HTR-8/SVneo (cell line): ENCODE data around the gene TREX2.
A peak's percentile ranks its signal among the peaks of the same experiment; 100 is the strongest.

Source experiments
- DNase-seq: peaks from one replicate; pipeline ENCODE4 v3.0.0; 2011; ENCODE audit warnings: low spot score, mixed read lengths; ENCODE audit not compliant: insufficient read length
- FAIRE-seq: peaks from 2 replicates; lab custom pipeline; 2011; peaks lifted over from hg19 to GRCh38; lab: Jason Lieb, UNC

Gene TREX2

GRCh38 chrX:153440556-153441135 is 5.2 kb downstream of the TREX2 start:
- no peak for FAIRE-seq

DNA sequence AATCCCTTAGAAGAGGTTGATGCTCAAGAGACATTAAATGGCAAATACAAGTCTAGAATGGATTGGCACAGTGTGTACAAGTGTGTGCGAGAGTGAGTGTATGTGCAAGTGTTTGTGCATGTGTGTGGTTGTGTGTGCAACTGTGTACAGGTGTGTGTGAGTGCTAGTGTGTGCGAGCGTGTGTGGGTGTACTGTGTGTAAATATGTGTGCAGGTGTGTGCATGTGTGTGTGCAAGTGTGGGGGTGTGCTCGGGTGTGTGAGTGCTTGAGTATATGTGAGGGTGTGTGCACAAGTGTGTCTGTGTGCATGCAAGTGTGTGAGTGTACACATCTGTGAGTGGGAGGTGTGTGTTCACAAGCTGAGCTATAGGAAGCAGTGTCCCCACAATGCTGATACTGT is 5.9 kb downstream of the TREX2 start:
- FAIRE-seq (no peak), DNase-seq (no peak)

More at GRCh38 chrX:153440556-153441135, 5.2 kb downstream of the TREX2 start:
- DNase-seq = no peak

GRCh38 chrX:153438532-153438931 is 7.3 kb downstream of the TREX2 start:
- FAIRE-seq = no peak

DNA sequence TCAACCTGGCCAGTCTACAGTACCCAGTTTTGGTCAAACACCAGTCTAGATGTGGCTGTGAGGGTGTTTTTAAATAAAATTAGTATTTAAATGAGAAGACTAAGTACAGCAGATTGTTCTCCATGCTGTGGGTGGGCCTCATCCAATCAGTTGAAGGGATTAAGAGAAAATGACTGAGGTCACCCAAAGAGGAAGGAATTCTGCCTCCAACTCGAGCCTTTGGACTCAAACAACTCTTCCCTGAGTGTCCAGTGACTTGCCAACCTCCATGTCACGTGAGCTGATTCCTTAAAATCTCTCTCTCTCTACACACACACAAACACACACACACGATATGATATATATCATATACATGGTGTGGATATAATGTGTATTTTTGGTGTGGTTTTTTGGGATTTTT is 10.0 kb downstream of the TREX2 start:
- no peak for FAIRE-seq
- DNase-seq = no peak

More at GRCh38 chrX:153438532-153438931, 7.3 kb downstream of the TREX2 start:
- DNase-seq = peak; percentile 10

DNA sequence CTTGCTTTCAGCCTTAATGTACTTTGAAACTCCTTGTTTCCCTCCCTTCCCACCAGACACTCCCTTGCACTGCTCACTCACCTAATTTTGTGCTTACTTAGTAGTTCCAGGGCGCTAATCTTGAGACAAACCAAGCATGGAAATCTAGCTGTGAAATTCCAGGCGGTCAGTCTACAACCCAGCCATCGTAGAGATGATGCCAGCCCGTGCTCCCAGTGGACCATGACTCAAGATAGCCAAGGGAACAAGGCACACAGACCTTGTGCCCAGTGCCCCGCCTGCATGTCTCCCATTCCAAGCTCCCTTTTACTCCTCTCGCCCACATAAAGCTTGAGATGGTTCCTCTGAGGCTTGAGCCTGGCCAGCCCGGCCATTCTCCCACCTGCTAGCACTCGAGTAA is 11.1 kb downstream of the TREX2 start:
- FAIRE-seq = no peak
- no peak for DNase-seq

DNA sequence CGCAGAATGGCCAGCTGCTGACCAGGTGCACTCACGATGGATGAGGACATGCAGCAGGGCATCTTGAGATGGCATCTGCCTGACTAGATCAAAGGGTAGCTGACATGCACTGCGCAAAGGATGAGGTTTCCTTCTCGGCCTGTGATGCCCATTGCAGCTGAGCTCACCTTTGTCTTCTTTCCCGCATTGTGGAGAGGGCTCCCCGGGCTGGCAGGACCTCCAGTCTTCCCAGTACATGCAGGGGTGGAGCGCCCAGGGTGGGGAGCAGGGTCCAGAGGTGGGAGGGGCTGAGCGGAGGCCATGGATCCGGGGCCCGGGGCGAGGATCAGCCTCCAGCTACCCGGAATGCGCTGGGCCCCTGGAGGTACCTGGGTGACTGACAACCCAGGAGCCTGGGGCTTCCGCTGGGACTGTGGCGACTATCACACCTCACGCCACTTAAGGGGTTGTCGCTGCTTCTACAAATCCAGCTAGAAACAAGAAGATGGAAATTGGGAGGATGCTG is 12.0 kb downstream of the TREX2 start:
- no peak for DNase-seq
- no peak for FAIRE-seq

- FAIRE-seq = no peak
These were observed 12.6 kb downstream of the TREX2 start for GRCh38 chrX:153433161-153433680.

GRCh38 chrX:153430796-153431195 is 15.1 kb downstream of the TREX2 start:
- FAIRE-seq = no peak
- DNase-seq = no peak

More at GRCh38 chrX:153433161-153433680, 12.6 kb downstream of the TREX2 start:
- no peak for DNase-seq

DNA sequence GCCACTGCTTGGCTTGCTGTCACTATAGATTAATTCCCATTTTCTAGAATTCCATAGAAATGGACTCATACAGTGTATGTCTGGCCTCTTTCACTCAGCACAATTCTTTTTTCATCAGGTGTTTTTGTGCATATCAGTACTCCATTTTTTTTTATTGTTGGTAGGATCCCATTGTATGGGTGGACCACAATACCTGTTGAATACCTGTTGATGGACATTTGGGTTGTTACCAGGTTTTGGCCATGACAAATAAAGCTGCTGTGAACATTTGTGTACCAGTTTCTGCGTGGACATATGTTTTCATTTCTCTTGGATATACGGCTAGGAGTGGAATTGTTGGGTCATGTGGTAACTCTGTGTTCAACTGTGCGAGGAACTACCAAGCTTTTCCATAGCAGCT is 19.7 kb downstream of the TREX2 start:
- no peak for FAIRE-seq
- DNase-seq = no peak

DNA sequence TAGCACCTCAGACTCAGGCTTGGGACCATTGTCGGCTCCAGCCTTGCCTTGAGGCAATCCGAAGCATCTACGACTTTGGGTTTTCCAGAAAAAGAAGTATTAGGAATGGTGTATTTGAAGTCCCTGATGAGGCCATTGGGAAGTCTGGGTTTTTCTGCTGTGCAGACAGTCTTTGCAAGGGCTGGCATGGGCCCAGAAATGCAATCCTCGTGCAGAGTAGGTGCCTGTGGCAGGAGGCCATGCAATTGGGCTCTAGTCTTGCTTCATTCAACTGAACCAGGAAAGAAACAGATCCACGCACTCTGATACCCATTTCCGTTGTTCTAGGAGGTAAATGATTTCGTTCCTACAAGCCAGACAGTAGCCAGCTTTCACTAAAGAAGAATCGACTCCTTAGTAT is 22.2 kb downstream of the TREX2 start:
- FAIRE-seq (no peak), DNase-seq (no peak)

DNA sequence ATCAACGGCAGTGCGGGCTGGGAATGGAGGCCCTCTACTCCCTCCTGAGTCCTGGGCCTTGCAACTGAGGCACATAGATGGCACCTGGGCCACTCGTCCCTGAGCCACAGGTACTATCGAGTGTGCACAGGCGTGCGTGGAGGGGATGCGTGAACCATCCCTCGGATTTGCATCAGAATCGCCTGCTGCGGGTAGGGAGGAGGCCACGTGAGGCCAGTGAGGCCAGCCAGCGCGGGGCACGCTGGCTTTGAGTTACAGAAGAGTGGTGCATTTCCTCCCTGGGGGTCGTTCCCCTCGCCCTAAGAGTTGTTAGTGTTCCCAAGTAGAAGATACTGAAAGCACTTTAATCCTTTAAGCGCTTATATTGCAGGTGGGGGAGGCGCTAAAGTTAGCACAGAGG is 24.0 kb downstream of the TREX2 start:
- DNase-seq (no peak), FAIRE-seq (no peak)

- DNase-seq (no peak), FAIRE-seq (no peak)
These were observed 24.8 kb downstream of the TREX2 start for GRCh38 chrX:153420851-153421599.

- no peak for DNase-seq
- FAIRE-seq = no peak
These were observed 28.2 kb downstream of the TREX2 start for GRCh38 chrX:153417637-153418036.

DNA sequence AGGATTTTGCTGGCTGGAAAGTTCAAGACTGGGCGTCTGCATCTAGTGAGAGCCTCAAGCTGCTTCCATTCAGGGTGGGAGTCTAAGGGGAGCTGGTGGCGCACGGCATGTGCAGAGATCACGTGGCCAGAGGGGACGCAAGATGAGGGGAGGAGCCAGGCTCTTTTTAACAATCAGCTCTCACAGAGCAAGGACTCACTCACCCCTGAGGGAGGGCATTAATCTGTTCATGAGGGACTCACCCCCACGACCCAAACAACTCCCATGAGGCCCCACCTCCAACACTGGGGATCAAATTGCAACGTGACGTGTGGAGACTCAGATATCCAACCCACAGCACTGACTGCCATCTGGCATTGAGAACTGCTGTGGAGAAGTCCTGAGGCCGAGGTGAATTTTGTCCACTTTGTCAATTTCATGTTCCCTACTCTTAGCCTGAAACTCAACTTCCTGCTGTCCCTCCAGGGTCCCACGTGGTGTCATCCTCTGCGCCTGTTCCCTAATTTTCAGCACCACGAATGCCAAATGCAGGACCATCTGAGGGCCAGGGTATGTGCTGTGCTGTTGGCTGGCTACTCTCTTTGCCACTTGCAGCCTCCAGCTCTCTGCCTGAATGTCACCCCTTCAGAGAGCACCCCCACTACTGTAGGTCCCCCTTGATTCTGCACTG is 28.9 kb downstream of the TREX2 start:
- FAIRE-seq (no peak), DNase-seq (no peak)

DNA sequence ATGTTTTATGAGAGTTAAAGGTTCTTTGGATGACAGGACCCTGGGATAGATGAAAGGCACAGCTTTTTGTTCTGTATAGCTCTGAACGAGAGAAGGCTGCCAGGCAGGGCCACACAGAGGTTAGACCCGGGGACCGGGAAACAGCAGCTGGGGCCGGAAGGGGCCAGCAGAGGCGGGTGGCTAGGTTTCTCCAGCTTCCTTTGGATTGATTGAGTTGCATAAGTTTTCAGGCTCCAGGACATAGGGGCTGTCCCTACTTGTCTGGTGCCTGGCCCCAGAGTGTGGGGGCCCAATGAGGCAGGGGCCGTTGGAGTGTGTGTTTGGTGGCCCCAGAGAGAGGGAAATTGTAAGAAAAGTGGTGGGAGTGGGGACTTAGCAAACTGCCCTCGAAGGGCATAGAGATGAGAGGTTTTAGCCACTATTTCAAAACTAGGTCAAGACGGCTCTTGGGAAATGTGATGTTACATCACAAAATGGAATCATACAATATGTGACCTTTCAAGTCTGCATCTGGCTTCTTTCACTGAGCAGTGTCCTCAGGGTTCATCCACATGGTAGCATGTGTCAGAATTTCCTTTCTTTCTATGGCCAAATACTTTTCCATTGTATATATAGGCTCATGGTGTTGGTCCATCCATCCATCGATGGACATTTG is 30.9 kb downstream of the TREX2 start:
- DNase-seq = no peak
- no peak for FAIRE-seq

GRCh38 chrX:153413731-153414130 is 32.1 kb downstream of the TREX2 start:
- DNase-seq (no peak), FAIRE-seq (no peak)

GRCh38 chrX:153412746-153413720 is 32.8 kb downstream of the TREX2 start:
- FAIRE-seq = no peak
- peak; percentile 10 for DNase-seq

DNA sequence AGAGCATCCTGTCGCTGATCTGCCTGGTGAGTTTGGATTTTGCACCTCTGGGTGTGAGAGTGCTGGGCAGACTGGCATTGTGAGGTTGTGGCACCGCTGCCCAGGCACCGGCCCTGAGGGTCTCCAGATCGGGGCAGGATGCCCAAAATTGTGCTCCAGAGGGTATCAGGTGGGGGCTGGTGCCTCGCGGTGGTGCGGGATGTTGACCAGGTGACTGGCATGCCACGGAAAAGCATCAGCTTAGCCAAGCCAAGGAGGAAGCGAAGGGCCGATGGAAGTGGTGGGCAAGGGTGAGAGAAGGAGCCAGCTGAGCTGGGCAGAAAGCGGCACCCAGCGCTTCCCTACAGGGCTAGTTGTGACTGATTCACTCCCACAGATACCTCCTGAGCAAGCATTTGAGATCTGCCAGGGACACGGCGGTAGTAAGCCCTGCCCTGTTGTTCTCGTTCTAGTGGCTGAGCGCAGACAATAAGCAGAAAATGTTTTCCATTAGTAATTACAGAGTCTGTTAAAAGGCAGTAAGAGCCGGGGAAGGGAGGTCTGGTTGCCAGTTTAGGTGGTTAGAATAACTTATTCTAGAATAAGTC is 33.8 kb downstream of the TREX2 start:
- FAIRE-seq (no peak), DNase-seq (no peak)
